Measurements from ENCODE around the gene KCNC3.

KCNC3 gene

GRCh38 chr19:50321831-50322230 is 7.3 kb downstream of the KCNC3 start:
- in situ Hi-C loops (cut with MboI; ENCODE audit: low pct_unique_long_range_greater_than_20kb, low sequenced_read_pairs, unreplicated experiment) = no loop called here
- DNase-seq (ENCODE audit: low spot score) = no peak
- TF ChIP-seq, protein P1, sequence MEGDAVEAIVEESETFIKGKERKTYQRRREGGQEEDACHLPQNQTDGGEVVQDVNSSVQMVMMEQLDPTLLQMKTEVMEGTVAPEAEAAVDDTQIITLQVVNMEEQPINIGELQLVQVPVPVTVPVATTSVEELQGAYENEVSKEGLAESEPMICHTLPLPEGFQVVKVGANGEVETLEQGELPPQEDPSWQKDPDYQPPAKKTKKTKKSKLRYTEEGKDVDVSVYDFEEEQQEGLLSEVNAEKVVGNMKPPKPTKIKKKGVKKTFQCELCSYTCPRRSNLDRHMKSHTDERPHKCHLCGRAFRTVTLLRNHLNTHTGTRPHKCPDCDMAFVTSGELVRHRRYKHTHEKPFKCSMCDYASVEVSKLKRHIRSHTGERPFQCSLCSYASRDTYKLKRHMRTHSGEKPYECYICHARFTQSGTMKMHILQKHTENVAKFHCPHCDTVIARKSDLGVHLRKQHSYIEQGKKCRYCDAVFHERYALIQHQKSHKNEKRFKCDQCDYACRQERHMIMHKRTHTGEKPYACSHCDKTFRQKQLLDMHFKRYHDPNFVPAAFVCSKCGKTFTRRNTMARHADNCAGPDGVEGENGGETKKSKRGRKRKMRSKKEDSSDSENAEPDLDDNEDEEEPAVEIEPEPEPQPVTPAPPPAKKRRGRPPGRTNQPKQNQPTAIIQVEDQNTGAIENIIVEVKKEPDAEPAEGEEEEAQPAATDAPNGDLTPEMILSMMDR (IDR thresholded peaks at IDR 0.05; ENCODE audit: extremely low read depth, insufficient read depth, missing control alignments) = no peak

- DNase-seq (ENCODE audit: low spot score) = no peak
- TF ChIP-seq, protein P1 (IDR thresholded peaks at IDR 0.05; ENCODE audit: extremely low read depth, insufficient read depth, missing control alignments) = no peak
- in situ Hi-C loops (cut with MboI; ENCODE audit: low pct_unique_long_range_greater_than_20kb, low sequenced_read_pairs, unreplicated experiment) = no loop called here
These were observed 8.6 kb downstream of the KCNC3 start for GRCh38 chr19:50320596-50320995.

DNA sequence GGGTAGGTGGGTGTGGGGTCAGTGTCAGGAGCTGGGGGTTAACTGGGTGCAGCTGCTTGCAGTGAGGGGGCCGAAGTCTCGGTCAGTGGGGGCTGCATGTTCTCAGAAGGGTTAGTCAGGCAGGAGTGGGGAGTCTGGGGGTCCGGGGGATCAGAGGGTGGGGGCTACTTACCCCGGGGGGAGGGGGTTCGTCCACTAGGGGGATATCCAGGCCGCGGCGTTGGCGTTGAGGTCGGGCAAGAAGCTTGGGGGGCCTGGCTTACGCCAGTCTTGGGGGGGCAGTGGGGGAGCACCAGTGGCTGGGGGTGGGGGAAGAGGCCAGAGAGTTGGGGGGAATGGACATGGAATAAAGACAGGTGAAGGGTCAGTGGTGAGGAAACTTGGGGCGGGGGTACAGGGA is 9.1 kb downstream of the KCNC3 start:
- DNase-seq (ENCODE audit: low spot score) = no peak
- TF ChIP-seq, protein P1 (IDR thresholded peaks at IDR 0.05; ENCODE audit: extremely low read depth, insufficient read depth, missing control alignments) = no peak
- in situ Hi-C loops (cut with MboI; ENCODE audit: low pct_unique_long_range_greater_than_20kb, low sequenced_read_pairs, unreplicated experiment) = no loop called here

DNA sequence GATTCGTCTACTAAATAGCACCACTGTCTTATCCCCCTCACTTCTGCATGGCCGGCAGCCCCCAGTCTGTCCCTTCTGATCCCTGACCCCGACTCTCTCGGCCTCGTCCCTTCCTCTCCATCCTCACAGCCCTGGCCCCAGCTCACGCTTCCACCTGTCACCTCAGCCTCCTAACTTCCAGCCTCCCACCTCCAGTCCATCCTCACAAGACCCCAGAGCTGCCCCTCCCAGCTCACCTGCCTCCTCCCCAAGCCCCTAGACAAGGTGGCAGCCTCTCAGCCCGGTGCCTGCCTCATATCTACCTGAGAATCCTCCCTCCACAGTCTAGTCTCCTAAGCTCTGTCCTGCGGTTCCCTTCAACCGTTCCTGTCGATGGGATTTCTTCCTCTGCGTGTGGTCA is 10.0 kb downstream of the KCNC3 start:
- peak; percentile 4 for DNase-seq (ENCODE audit: low spot score)
- TF ChIP-seq, protein P1 (IDR thresholded peaks at IDR 0.05; ENCODE audit: extremely low read depth, insufficient read depth, missing control alignments) = no peak
- in situ Hi-C loops (cut with MboI; ENCODE audit: low pct_unique_long_range_greater_than_20kb, low sequenced_read_pairs, unreplicated experiment) = no loop called here

GRCh38 chr19:50318438-50318837 is 10.7 kb downstream of the KCNC3 start:
- TF ChIP-seq, protein P1 (IDR thresholded peaks at IDR 0.05; ENCODE audit: extremely low read depth, insufficient read depth, missing control alignments) = no peak
- in situ Hi-C loops (cut with MboI; ENCODE audit: low pct_unique_long_range_greater_than_20kb, low sequenced_read_pairs, unreplicated experiment) = no loop called here
- no peak for DNase-seq (ENCODE audit: low spot score)

- no peak for DNase-seq (ENCODE audit: low spot score)
- TF ChIP-seq, protein P1 (IDR thresholded peaks at IDR 0.05; ENCODE audit: extremely low read depth, insufficient read depth, missing control alignments) = no peak
- in situ Hi-C loops (cut with MboI; ENCODE audit: low pct_unique_long_range_greater_than_20kb, low sequenced_read_pairs, unreplicated experiment) = no loop called here
These were observed 12.1 kb downstream of the KCNC3 start for GRCh38 chr19:50317115-50317514.

Data from GM13977 (cell line).